HEK293 (cell line): ENCODE measurements around the gene TIMM10B.
A peak's percentile ranks its signal among the peaks of the same experiment; 100 is the strongest.

Experiments
- CTCF ChIA-PET: fragments of 350-600 bp; formaldehyde crosslinking; extraction: SDS; loops from one replicate; lab custom pipeline; 2021; ENCODE audit warnings: antibody characterized with exemption; lab: Yijun Ruan, JAX
- POLR2A ChIA-PET: fragments of 300-600 bp; formaldehyde crosslinking; extraction: SDS; loops from one replicate; lab custom pipeline; 2020; ENCODE audit warnings: antibody characterized with exemption, inconsistent platforms; lab: Yijun Ruan, JAX
- H3K27ac ChIP-seq: fragments of 200-500 bp; sonication (Bioruptor generic); 2 replicates; pipeline ENCODE4 v1.5.1; 2014; ENCODE audit warnings: low read depth, low read length, control low read depth, inconsistent platforms; ENCODE audit errors: extremely low read depth
- H3K36me3 ChIP-seq, 2 experiments: fragments of 200-500 bp in 1 of 2; sonication (Bioruptor generic) in 1 of 2; 1 replicate in 1 of 2; 2 replicates in 1 of 2; pipeline ENCODE4 v1.5.1; 2014 to 2017; ENCODE audit warnings: inconsistent platforms in 2 of 2, low read length in 2 of 2; ENCODE audit not compliant: control insufficient read depth in 2 of 2, insufficient read depth in 1 of 2
- H3K4me1 ChIP-seq: fragments of 200-500 bp; sonication (Bioruptor generic); 2 replicates; pipeline ENCODE4 v1.5.1; 2014; ENCODE audit warnings: mild to moderate bottlenecking, low read length, inconsistent platforms; ENCODE audit not compliant: control insufficient read depth, insufficient read depth
- H3K4me3 ChIP-seq: 2 replicates; pipeline ENCODE4 v1.5.1; 2011; ENCODE audit warnings: low read depth, mild to moderate bottlenecking, control low read depth, low read length, moderate library complexity
- H3K9me3 ChIP-seq: fragments of 200-500 bp; sonication (Bioruptor generic); 2 replicates; pipeline ENCODE4 v1.5.1; 2014; ENCODE audit warnings: low read depth, low read length, inconsistent platforms; ENCODE audit not compliant: control insufficient read depth, insufficient read depth
- BCL11B ChIP-seq: fragments of 450-650 bp; formaldehyde crosslinking; IDR thresholded peaks from 2 replicates; pipeline ENCODE4 v1.5.1; 2016; ENCODE audit warnings: low read depth, missing biosample characterization, missing genetic modification characterization
- KLF10 ChIP-seq: fragments of 450-650 bp; IDR thresholded peaks from 2 replicates; pipeline ENCODE4 v1.5.1; 2018; ENCODE audit warnings: missing biosample characterization, mild to moderate bottlenecking, missing genetic modification characterization
- MEIS1 ChIP-seq: sonication (generic); formaldehyde crosslinking; IDR thresholded peaks from 2 replicates; pipeline ENCODE4 v1.8.1; 2022; ENCODE audit warnings: missing genetic modification reagents, mild to moderate bottlenecking, borderline replicate concordance
- SP2 ChIP-seq: fragments of 450-650 bp; formaldehyde crosslinking; IDR thresholded peaks from 2 replicates; pipeline ENCODE4 v1.5.1; 2016; ENCODE audit warnings: missing biosample characterization, missing genetic modification characterization
- SP7 ChIP-seq: fragments of 450-650 bp; formaldehyde crosslinking; IDR thresholded peaks from 2 replicates; pipeline ENCODE4 v1.5.1; 2016; ENCODE audit warnings: missing biosample characterization, missing genetic modification characterization
- YY1 ChIP-seq: fragments of 450-650 bp; formaldehyde crosslinking; IDR thresholded peaks from 2 replicates; pipeline ENCODE4 v1.5.1; 2018; ENCODE audit warnings: missing biosample characterization, missing genetic modification characterization
- ZFP3 ChIP-seq: fragments of 450-650 bp; formaldehyde crosslinking; IDR thresholded peaks from 2 replicates; pipeline ENCODE4 v1.5.1; 2016; ENCODE audit warnings: low read depth, missing biosample characterization, missing genetic modification characterization
- ZNF184 ChIP-seq: fragments of 450-650 bp; IDR thresholded peaks from 2 replicates; pipeline ENCODE4 v1.5.1; 2018; ENCODE audit warnings: missing biosample characterization, mild to moderate bottlenecking, missing genetic modification characterization
- ZNF202 ChIP-seq: fragments of 450-650 bp; formaldehyde crosslinking; IDR thresholded peaks from 2 replicates; pipeline ENCODE4 v1.5.1; 2016; ENCODE audit warnings: missing biosample characterization, missing genetic modification characterization, borderline replicate concordance
- ZNF292 ChIP-seq: fragments of 450-650 bp; formaldehyde crosslinking; IDR thresholded peaks from 2 replicates; pipeline ENCODE4 v1.5.1; 2016; ENCODE audit warnings: low read depth, missing biosample characterization, missing genetic modification characterization, borderline replicate concordance
- ZNF324 ChIP-seq: fragments of 450-650 bp; formaldehyde crosslinking; IDR thresholded peaks from 2 replicates; pipeline ENCODE4 v1.5.1; 2016; ENCODE audit warnings: missing biosample characterization, missing genetic modification characterization
- ZNF350 ChIP-seq: fragments of 450-650 bp; formaldehyde crosslinking; IDR thresholded peaks from 2 replicates; pipeline ENCODE4 v1.5.0; 2017; ENCODE audit warnings: missing biosample characterization, mild to moderate bottlenecking, missing genetic modification characterization
- ZNF521 ChIP-seq: fragments of 450-650 bp; formaldehyde crosslinking; IDR thresholded peaks from 2 replicates; pipeline ENCODE4 v1.5.1; 2017; ENCODE audit warnings: missing biosample characterization, mild to moderate bottlenecking, missing genetic modification characterization
- ZNF654 ChIP-seq: fragments of 450-650 bp; formaldehyde crosslinking; IDR thresholded peaks from 2 replicates; pipeline ENCODE4 v1.5.1; 2016; ENCODE audit warnings: low read depth, missing biosample characterization, missing genetic modification characterization
- ZNF664 ChIP-seq: fragments of 450-650 bp; formaldehyde crosslinking; IDR thresholded peaks from 2 replicates; pipeline ENCODE4 v1.5.1; 2016; ENCODE audit warnings: missing biosample characterization, missing genetic modification characterization
- TF ChIP-seq, protein P1 (sequence below): fragments of 450-650 bp; formaldehyde crosslinking; IDR thresholded peaks from 2 replicates; pipeline ENCODE4 v1.5.1; 2016; ENCODE audit warnings: missing biosample characterization, missing genetic modification characterization, borderline replicate concordance
- TF ChIP-seq, protein P2 (sequence below): fragments of 450-650 bp; formaldehyde crosslinking; IDR thresholded peaks from 2 replicates; pipeline ENCODE4 v1.5.1; 2017; ENCODE audit warnings: missing biosample characterization, missing genetic modification characterization
- TF ChIP-seq, protein P3 (sequence below): fragments of 450-650 bp; formaldehyde crosslinking; IDR thresholded peaks from 2 replicates; pipeline ENCODE4; 2016; ENCODE audit warnings: missing biosample characterization, missing genetic modification characterization
- TF ChIP-seq, protein P4 (sequence below): fragments of 450-650 bp; formaldehyde crosslinking; IDR thresholded peaks from 2 replicates; pipeline ENCODE4 v1.5.1; 2016; ENCODE audit warnings: missing biosample characterization, missing genetic modification characterization
- TF ChIP-seq, protein P5 (sequence below): fragments of 450-650 bp; formaldehyde crosslinking; IDR thresholded peaks from 2 replicates; pipeline ENCODE4 v1.5.1; 2017; ENCODE audit warnings: missing biosample characterization, missing genetic modification characterization
- TF ChIP-seq, protein P6 (sequence below): fragments of 450-650 bp; formaldehyde crosslinking; IDR thresholded peaks from 2 replicates; pipeline ENCODE4 v1.5.1; 2016; ENCODE audit warnings: missing biosample characterization, missing genetic modification characterization

Gene TIMM10B

DNA sequence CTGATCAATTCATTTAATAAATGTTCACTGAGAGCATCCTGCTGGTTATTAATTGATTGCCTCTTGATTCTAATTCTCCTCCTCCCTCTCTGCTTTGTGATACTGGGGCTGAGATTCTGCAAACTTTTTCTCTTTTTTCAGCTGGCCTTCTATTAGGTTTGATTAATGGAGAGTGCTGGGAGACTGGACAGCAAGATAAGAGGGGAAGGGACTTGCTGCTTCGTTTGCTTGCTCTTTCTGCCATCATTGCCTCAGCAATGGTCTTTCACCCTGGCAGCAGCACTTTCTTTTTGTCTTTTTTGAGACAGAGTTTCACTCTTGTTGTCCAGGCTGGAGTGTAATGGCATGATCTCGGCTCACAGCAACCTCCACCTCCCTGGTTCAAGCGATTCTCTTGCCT, 22.9 kb downstream of the TIMM10B start (continued):
- TF ChIP-seq, protein P1, sequence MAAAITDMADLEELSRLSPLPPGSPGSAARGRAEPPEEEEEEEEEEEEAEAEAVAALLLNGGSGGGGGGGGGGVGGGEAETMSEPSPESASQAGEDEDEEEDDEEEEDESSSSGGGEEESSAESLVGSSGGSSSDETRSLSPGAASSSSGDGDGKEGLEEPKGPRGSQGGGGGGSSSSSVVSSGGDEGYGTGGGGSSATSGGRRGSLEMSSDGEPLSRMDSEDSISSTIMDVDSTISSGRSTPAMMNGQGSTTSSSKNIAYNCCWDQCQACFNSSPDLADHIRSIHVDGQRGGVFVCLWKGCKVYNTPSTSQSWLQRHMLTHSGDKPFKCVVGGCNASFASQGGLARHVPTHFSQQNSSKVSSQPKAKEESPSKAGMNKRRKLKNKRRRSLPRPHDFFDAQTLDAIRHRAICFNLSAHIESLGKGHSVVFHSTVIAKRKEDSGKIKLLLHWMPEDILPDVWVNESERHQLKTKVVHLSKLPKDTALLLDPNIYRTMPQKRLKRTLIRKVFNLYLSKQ (tag by site-specific recombination) = no peak
- TF ChIP-seq MEIS1 = no peak
- TF ChIP-seq ZNF521 = no peak

DNA sequence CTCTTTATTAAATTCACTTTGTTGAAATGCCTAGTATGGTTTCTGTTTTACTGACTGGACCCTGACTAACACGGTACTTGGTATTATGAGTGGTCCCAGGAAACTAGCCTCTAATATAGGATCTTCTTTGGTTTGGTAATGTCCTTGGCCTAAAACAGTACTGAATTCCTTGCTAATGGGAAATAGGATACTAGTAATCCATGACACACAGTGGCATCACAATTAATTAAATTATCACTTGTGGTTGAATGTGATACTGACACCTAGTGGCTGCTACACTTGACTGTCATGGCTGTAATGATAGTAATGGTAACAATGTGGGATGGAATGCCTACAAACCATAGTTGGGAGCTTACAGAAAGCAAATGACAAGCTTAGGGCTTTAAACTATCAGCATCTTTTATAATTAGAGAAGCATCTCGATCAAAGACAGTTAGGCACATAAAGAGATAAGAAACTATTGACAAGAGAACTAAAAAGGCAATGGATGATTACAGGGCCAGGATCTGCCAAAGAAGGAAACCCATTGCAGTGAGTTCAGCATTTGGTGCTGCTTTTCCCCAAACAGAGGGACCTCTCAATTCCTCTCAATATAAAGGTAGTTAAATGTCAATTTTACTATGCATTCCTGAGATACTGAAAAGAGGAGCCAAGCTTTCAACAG, 24.4 kb downstream of the TIMM10B start:
- Histone ChIP-seq H3K4me1 (no peaks in the 10 kb centered on the region), H3K27ac (no peak overlapping the region), H3K4me3 (no peak overlapping the region), H3K36me3 (peaks cover 0 to 22% of the 10 kb centered on the region in 2 experiments; a peak in 1 of 3 replicates), H3K9me3 (no peaks in the 10 kb centered on the region)
- POLR2A ChIA-PET = no interaction called here
- CTCF ChIA-PET = interaction anchor here (0.6 to 8.4 kb wide), 33 partner anchors 11 to 392 kb away, joined by 3 to 130 read pairs (median 4); partner anchors contain the start of genes ARFIP2, HPX, ILK and TIMM10B
- TF ChIP-seq, protein P2, sequence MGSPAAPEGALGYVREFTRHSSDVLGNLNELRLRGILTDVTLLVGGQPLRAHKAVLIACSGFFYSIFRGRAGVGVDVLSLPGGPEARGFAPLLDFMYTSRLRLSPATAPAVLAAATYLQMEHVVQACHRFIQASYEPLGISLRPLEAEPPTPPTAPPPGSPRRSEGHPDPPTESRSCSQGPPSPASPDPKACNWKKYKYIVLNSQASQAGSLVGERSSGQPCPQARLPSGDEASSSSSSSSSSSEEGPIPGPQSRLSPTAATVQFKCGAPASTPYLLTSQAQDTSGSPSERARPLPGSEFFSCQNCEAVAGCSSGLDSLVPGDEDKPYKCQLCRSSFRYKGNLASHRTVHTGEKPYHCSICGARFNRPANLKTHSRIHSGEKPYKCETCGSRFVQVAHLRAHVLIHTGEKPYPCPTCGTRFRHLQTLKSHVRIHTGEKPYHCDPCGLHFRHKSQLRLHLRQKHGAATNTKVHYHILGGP = no peak
- TF ChIP-seq, protein P3, sequence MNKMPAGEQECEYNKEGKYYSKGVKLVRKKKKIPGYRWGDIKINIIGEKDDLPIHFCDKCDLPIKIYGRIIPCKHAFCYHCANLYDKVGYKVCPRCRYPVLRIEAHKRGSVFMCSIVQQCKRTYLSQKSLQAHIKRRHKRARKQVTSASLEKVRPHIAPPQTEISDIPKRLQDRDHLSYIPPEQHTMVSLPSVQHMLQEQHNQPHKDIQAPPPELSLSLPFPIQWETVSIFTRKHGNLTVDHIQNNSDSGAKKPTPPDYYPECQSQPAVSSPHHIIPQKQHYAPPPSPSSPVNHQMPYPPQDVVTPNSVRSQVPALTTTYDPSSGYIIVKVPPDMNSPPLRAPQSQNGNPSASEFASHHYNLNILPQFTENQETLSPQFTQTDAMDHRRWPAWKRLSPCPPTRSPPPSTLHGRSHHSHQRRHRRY (tag by site-specific recombination) = no peak
- TF ChIP-seq ZFP3 (tag by site-specific recombination) (no peak), ZNF324 (no peak), KLF10 (tag by site-specific recombination) (no peak), ZNF654 (tag by site-specific recombination) (peak; percentile 58), SP7 (no peak)

DNA sequence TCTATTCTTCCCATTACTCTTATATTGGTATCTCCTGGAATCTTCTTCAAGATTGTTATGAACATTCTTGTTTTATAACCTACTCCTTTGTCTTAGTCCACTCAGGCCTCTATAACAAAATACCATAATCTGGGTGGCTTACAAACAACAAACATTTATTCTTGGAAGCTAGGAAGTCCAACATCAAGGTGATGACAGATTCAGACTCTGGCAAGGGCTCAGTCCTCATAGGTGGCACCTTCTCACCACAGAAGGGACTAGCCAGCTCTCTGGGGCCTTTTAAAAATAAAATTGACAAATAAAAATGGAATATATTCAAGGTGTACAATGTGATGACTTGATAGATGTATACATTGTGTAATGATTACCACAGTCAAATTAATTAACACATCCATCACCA, 35.6 kb downstream of the TIMM10B start:
- H3K4me3 ChIP-seq = no peak overlapping the region
- H3K36me3 ChIP-seq = peaks cover 0 to 34% of the 10 kb centered on the region in 2 experiments; a peak in 1 of 3 replicates
- no peak overlapping the region for H3K27ac ChIP-seq
- POLR2A ChIA-PET = no interaction called here
- no peaks in the 10 kb centered on the region for H3K4me1 ChIP-seq
- H3K9me3 ChIP-seq = no peaks in the 10 kb centered on the region
- CTCF ChIA-PET = no interaction called here
- TF ChIP-seq ZNF184 (no peak), YY1 (tag by site-specific recombination) (no peak), ZNF292 (tag by site-specific recombination) (no peak), ZNF350 (no peak), SP2 (tag by site-specific recombination) (no peak), ZNF664 (tag by site-specific recombination) (no peak), BCL11B (no peak), KLF10 (tag by site-specific recombination) (no peak), ZNF202 (tag by site-specific recombination) (no peak)
- TF ChIP-seq, protein P4, sequence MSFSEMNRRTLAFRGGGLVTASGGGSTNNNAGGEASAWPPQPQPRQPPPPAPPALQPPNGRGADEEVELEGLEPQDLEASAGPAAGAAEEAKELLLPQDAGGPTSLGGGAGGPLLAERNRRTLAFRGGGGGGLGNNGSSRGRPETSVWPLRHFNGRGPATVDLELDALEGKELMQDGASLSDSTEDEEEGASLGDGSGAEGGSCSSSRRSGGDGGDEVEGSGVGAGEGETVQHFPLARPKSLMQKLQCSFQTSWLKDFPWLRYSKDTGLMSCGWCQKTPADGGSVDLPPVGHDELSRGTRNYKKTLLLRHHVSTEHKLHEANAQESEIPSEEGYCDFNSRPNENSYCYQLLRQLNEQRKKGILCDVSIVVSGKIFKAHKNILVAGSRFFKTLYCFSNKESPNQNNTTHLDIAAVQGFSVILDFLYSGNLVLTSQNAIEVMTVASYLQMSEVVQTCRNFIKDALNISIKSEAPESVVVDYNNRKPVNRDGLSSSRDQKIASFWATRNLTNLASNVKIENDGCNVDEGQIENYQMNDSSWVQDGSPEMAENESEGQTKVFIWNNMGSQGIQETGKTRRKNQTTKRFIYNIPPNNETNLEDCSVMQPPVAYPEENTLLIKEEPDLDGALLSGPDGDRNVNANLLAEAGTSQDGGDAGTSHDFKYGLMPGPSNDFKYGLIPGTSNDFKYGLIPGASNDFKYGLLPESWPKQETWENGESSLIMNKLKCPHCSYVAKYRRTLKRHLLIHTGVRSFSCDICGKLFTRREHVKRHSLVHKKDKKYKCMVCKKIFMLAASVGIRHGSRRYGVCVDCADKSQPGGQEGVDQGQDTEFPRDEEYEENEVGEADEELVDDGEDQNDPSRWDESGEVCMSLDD (tag by site-specific recombination) = no peak
- TF ChIP-seq, protein P5, sequence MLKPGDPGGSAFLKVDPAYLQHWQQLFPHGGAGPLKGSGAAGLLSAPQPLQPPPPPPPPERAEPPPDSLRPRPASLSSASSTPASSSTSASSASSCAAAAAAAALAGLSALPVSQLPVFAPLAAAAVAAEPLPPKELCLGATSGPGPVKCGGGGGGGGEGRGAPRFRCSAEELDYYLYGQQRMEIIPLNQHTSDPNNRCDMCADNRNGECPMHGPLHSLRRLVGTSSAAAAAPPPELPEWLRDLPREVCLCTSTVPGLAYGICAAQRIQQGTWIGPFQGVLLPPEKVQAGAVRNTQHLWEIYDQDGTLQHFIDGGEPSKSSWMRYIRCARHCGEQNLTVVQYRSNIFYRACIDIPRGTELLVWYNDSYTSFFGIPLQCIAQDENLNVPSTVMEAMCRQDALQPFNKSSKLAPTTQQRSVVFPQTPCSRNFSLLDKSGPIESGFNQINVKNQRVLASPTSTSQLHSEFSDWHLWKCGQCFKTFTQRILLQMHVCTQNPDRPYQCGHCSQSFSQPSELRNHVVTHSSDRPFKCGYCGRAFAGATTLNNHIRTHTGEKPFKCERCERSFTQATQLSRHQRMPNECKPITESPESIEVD (tag by site-specific recombination) = no peak
- TF ChIP-seq, protein P6, sequence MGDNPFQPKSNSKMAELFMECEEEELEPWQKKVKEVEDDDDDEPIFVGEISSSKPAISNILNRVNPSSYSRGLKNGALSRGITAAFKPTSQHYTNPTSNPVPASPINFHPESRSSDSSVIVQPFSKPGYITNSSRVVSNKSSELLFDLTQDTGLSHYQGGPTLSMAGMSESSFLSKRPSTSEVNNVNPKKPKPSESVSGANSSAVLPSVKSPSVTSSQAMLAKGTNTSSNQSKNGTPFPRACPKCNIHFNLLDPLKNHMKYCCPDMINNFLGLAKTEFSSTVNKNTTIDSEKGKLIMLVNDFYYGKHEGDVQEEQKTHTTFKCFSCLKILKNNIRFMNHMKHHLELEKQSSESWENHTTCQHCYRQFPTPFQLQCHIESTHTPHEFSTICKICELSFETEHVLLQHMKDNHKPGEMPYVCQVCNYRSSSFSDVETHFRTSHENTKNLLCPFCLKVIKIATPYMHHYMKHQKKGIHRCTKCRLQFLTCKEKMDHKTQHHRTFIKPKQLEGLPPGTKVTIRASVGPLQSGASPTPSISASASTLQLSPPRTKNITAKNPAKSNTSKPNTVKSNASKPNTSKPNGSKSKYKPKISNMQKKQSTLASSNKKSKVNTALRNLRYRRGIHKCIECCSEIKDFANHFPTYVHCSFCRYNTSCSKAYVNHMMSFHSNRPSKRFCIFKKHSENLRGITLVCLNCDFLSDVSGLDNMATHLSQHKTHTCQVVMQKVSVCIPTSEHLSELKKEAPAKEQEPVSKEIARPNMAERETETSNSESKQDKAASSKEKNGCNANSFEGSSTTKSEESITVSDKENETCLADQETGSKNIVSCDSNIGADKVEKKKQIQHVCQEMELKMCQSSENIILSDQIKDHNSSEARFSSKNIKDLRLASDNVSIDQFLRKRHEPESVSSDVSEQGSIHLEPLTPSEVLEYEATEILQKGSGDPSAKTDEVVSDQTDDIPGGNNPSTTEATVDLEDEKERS = no peak
